Spinal cord (tissue), 10 donors: Measurements from ENCODE around the gene SEC61A1. TPM values are rescaled to one million over a fixed set of nuclear protein-coding genes. Genes with fewer than 3 reads are reported as not detected.

Experiments used
- DNase-seq, 6 donors: peaks; one replicate each; pipeline versions ENCODE4 v3.0.0 to v3.0.0-alpha.2; 2013 to 2015; ENCODE audit warnings: low spot score in 6 of 6, low read depth in 4 of 6
- H3K27ac ChIP-seq: one replicate; pipeline ENCODE4 v1.5.1; 2013; ENCODE audit warnings: low read depth, low read length, control low read depth
- H3K27me3 ChIP-seq: one replicate; pipeline ENCODE4 v1.6.1; 2013; ENCODE audit warnings: low read length; ENCODE audit not compliant: control insufficient read depth, insufficient read depth
- H3K36me3 ChIP-seq: one replicate; pipeline ENCODE4 v1.6.1; 2013; ENCODE audit warnings: low read length; ENCODE audit not compliant: control insufficient read depth, insufficient read depth
- H3K4me1 ChIP-seq: one replicate; pipeline ENCODE4 v1.6.1; 2013; ENCODE audit warnings: low read length; ENCODE audit not compliant: control insufficient read depth, insufficient read depth
- H3K4me3 ChIP-seq: one replicate; pipeline ENCODE4 v1.5.1; 2013; ENCODE audit warnings: low read depth, low read length, control low read depth
- H3K9me3 ChIP-seq: one replicate; pipeline ENCODE4 v1.6.1; 2013; ENCODE audit warnings: low read length; ENCODE audit not compliant: control insufficient read depth, insufficient read depth
- WGBS: methylation state at CpG from one replicate; pipeline ENCODE4 v1.1.5; 2013; ENCODE audit warnings: missing lambda C conversion rate; ENCODE audit not compliant: insufficient coverage; 5-methylcytosine and 5-hydroxymethylcytosine counted together
- polyA plus RNA-seq, 2 donors: library from polyadenylated mRNA; unstranded; fragments of 120-200 nt; gene quantifications; one replicate each; pipeline ENCODE4 v1.2.1, GENCODE V29; 2013; ENCODE audit not compliant: insufficient read length in 2 of 2
- total RNA-seq, 2 donors: library from RNA; depleted of rRNA in 1 of 2; stranded (reverse); fragments of 120-200 nt in 1 of 2; fragments of >200 nt in 1 of 2; gene quantifications; one replicate each; pipeline versions ENCODE4 v1.2.3 to v1.2.4, GENCODE V29; 2013 to 2014
- donor health status: healthy.

The SEC61A1 gene
- total and polyA plus RNA-seq, 4 donors: 119 to 177 (median 150) TPM

GRCh38 chr3:128075522-128076482, 23.6 kb downstream of the SEC61A1 start:
- Histone ChIP-seq H3K27me3 (peaks cover 5% of the 10 kb centered on the region), H3K36me3 (peaks cover 52% of the 10 kb centered on the region), H3K27ac (no peak overlapping the region), H3K9me3 (no peaks in the 10 kb centered on the region), H3K4me1 (peaks cover 37% of the 10 kb centered on the region), H3K4me3 (peak overlapping the region; percentile 45)
- WGBS: 5% methylated on average over 66 of the region's 78 CpGs
- DNase-seq: peak in 5 of 6 donors; percentile 77 to 95 (median 85)

- 6% methylated on average over 77 of the region's 79 CpGs for WGBS
- Histone ChIP-seq H3K27me3 (peaks cover 5% of the 10 kb centered on the region), H3K4me3 (peak overlapping the region; percentile 45), H3K4me1 (peaks cover 37% of the 10 kb centered on the region), H3K9me3 (no peaks in the 10 kb centered on the region), H3K36me3 (peaks cover 50% of the 10 kb centered on the region), H3K27ac (no peak overlapping the region)
- peak in 2 of 6 donors; percentile 80 to 87 for DNase-seq
Measured at GRCh38 chr3:128076483-128077201, 24.4 kb downstream of the SEC61A1 start.

- 12% methylated on average over 8 of the region's 11 CpGs for WGBS
- no peaks in the 10 kb centered on the region for H3K9me3 ChIP-seq
- peaks cover 37% of the 10 kb centered on the region for H3K4me1 ChIP-seq
- peaks cover 5% of the 10 kb centered on the region for H3K27me3 ChIP-seq
- H3K27ac ChIP-seq: no peak overlapping the region
- peak in 2 of 6 donors; percentile 52 to 54 for DNase-seq
- H3K36me3 ChIP-seq: peaks cover 47% of the 10 kb centered on the region
- H3K4me3 ChIP-seq: no peak overlapping the region
Measured at GRCh38 chr3:128077202-128077624, 25.0 kb downstream of the SEC61A1 start.

GRCh38 chr3:128077665-128078064, 25.4 kb downstream of the SEC61A1 start:
- H3K27me3 ChIP-seq: peaks cover 5% of the 10 kb centered on the region
- no peak for DNase-seq
- H3K36me3 ChIP-seq: peaks cover 47% of the 10 kb centered on the region
- WGBS: 78% methylated on average over 1 of the region's 1 CpG
- no peaks in the 10 kb centered on the region for H3K9me3 ChIP-seq
- no peak overlapping the region for H3K27ac ChIP-seq
- H3K4me1 ChIP-seq: peaks cover 37% of the 10 kb centered on the region
- no peak overlapping the region for H3K4me3 ChIP-seq

GRCh38 chr3:128078322-128078721, 26.1 kb downstream of the SEC61A1 start:
- peaks cover 34% of the 10 kb centered on the region for H3K4me1 ChIP-seq
- no peak overlapping the region for H3K27ac ChIP-seq
- H3K36me3 ChIP-seq: peaks cover 47% of the 10 kb centered on the region
- H3K4me3 ChIP-seq: no peak overlapping the region
- H3K9me3 ChIP-seq: no peaks in the 10 kb centered on the region
- peak in 1 of 6 donors; percentile 52 for DNase-seq
- 83% methylated on average over 1 of the region's 5 CpGs for WGBS
- peaks cover 5% of the 10 kb centered on the region for H3K27me3 ChIP-seq

GRCh38 chr3:128078875-128079274, 26.6 kb downstream of the SEC61A1 start:
- peaks cover 33% of the 10 kb centered on the region for H3K4me1 ChIP-seq
- H3K9me3 ChIP-seq: no peaks in the 10 kb centered on the region
- WGBS: 91% methylated on average over 8 of the region's 8 CpGs
- H3K27me3 ChIP-seq: peaks cover 5% of the 10 kb centered on the region
- H3K27ac ChIP-seq: no peak overlapping the region
- DNase-seq: no peak
- peaks cover 47% of the 10 kb centered on the region for H3K36me3 ChIP-seq
- no peak overlapping the region for H3K4me3 ChIP-seq

GRCh38 chr3:128079823-128080222, 27.6 kb downstream of the SEC61A1 start:
- Histone ChIP-seq H3K36me3 (peaks cover 50% of the 10 kb centered on the region), H3K4me1 (peaks cover 35% of the 10 kb centered on the region), H3K27ac (no peak overlapping the region), H3K27me3 (peaks cover 5% of the 10 kb centered on the region), H3K9me3 (no peaks in the 10 kb centered on the region), H3K4me3 (no peak overlapping the region)
- DNase-seq: no peak
- WGBS: 95% methylated on average over 9 of the region's 9 CpGs

GRCh38 chr3:128080323-128081080, 28.3 kb downstream of the SEC61A1 start:
- Histone ChIP-seq H3K9me3 (no peaks in the 10 kb centered on the region), H3K27me3 (peaks cover 5% of the 10 kb centered on the region), H3K4me3 (no peak overlapping the region), H3K4me1 (peaks cover 33% of the 10 kb centered on the region), H3K27ac (no peak overlapping the region), H3K36me3 (peaks cover 54% of the 10 kb centered on the region)
- DNase-seq: no peak
- 90% methylated on average over 3 of the region's 6 CpGs for WGBS

- no peak overlapping the region for H3K27ac ChIP-seq
- no peak for DNase-seq
- peaks cover 62% of the 10 kb centered on the region for H3K36me3 ChIP-seq
- H3K4me1 ChIP-seq: peaks cover 28% of the 10 kb centered on the region
- peaks cover 4% of the 10 kb centered on the region for H3K27me3 ChIP-seq
- 88% methylated on average over 6 of the region's 6 CpGs for WGBS
- H3K4me3 ChIP-seq: no peak overlapping the region
- H3K9me3 ChIP-seq: no peaks in the 10 kb centered on the region
Measured at GRCh38 chr3:128081226-128081625, 29.0 kb downstream of the SEC61A1 start.
